ENCODE measurements around the gene RBM26. TPM values are rescaled to one million over a fixed set of nuclear protein-coding genes. Genes with fewer than 3 reads are reported as not detected.
A peak's percentile ranks its signal among the peaks of the same experiment; 100 is the strongest.

RBM26 gene
- total RNA-seq, 2 donors from 2014 or later = 62.5 to 69.2 TPM

GRCh38 chr13:79440958-79441528, 35.0 kb upstream of the RBM26 start:
- H3K27me3 Mint-ChIP-seq (ENCODE audit: low read depth) = no peaks in the 10 kb centered on the region
- no peaks in the 10 kb centered on the region for H3K36me3 Mint-ChIP-seq (ENCODE audit: insufficient read depth in 2 of 2)
- no peak overlapping the region for H3K27ac Mint-ChIP-seq
- peaks cover 13% of the 10 kb centered on the region for H3K4me1 Mint-ChIP-seq (ENCODE audit: low read depth)
- no peak for ATAC-seq (replicated peaks in 1 of 2)
- no peak for DNase-seq
- H3K9me3 Mint-ChIP-seq = no peaks in the 10 kb centered on the region
- no peak overlapping the region for H3K4me3 Mint-ChIP-seq

- Mint-ChIP-seq H3K9me3 (no peaks in the 10 kb centered on the region), H3K4me1 (ENCODE audit: low read depth) (peaks cover 15% of the 10 kb centered on the region), H3K4me3 (no peak overlapping the region), H3K27ac (no peak overlapping the region), H3K36me3 (ENCODE audit: insufficient read depth in 2 of 2) (no peaks in the 10 kb centered on the region), H3K27me3 (ENCODE audit: low read depth) (no peaks in the 10 kb centered on the region)
- no peak for DNase-seq
- no peak for ATAC-seq (replicated peaks in 1 of 2)
Observed at GRCh38 chr13:79439275-79439674, 33.2 kb upstream of the RBM26 start.

GRCh38 chr13:79435561-79435990, 29.5 kb upstream of the RBM26 start:
- Mint-ChIP-seq H3K4me3 (no peak overlapping the region), H3K27me3 (ENCODE audit: low read depth) (no peaks in the 10 kb centered on the region), H3K36me3 (ENCODE audit: insufficient read depth in 2 of 2) (peaks cover 0 to 1% of the 10 kb centered on the region in 2 donors), H3K4me1 (ENCODE audit: low read depth) (peaks cover 21% of the 10 kb centered on the region), H3K27ac (no peak overlapping the region), H3K9me3 (peaks cover 0 to 2% of the 10 kb centered on the region in 2 donors)
- no peak for ATAC-seq (replicated peaks in 1 of 2)
- no peak for DNase-seq

- peaks cover 0 to 1% of the 10 kb centered on the region in 2 donors for H3K36me3 Mint-ChIP-seq (ENCODE audit: insufficient read depth in 2 of 2)
- no peak overlapping the region for H3K27ac Mint-ChIP-seq
- ATAC-seq (replicated peaks in 1 of 2) (no peak), DNase-seq (no peak)
- no peaks in the 10 kb centered on the region for H3K27me3 Mint-ChIP-seq (ENCODE audit: low read depth)
- H3K4me3 Mint-ChIP-seq = no peak overlapping the region
- peaks cover 26% of the 10 kb centered on the region for H3K4me1 Mint-ChIP-seq (ENCODE audit: low read depth)
- peaks cover 0 to 2% of the 10 kb centered on the region in 2 donors for H3K9me3 Mint-ChIP-seq
Observed at GRCh38 chr13:79434556-79434955, 28.5 kb upstream of the RBM26 start.

- H3K4me1 Mint-ChIP-seq (ENCODE audit: low read depth) = peaks cover 41% of the 10 kb centered on the region
- no peak overlapping the region for H3K4me3 Mint-ChIP-seq
- no peak overlapping the region for H3K27ac Mint-ChIP-seq
- H3K36me3 Mint-ChIP-seq (ENCODE audit: insufficient read depth in 2 of 2) = peaks cover 0 to 1% of the 10 kb centered on the region in 2 donors
- peaks cover 0 to 2% of the 10 kb centered on the region in 2 donors for H3K9me3 Mint-ChIP-seq
- ATAC-seq (replicated peaks in 1 of 2) = no peak
- H3K27me3 Mint-ChIP-seq (ENCODE audit: low read depth) = no peaks in the 10 kb centered on the region
- DNase-seq = no peak
Observed at GRCh38 chr13:79432992-79433391, 26.9 kb upstream of the RBM26 start.

- ATAC-seq (replicated peaks in 1 of 2) = no peak
- H3K27me3 Mint-ChIP-seq (ENCODE audit: low read depth) = no peaks in the 10 kb centered on the region
- H3K4me3 Mint-ChIP-seq = no peak overlapping the region
- peaks cover 0 to 2% of the 10 kb centered on the region in 2 donors for H3K9me3 Mint-ChIP-seq
- peaks cover 0 to 1% of the 10 kb centered on the region in 2 donors for H3K36me3 Mint-ChIP-seq (ENCODE audit: insufficient read depth in 2 of 2)
- no peak for DNase-seq
- H3K4me1 Mint-ChIP-seq (ENCODE audit: low read depth) = peaks cover 47% of the 10 kb centered on the region
- no peak overlapping the region for H3K27ac Mint-ChIP-seq
Observed at GRCh38 chr13:79432086-79432485, 26.0 kb upstream of the RBM26 start.

- Mint-ChIP-seq H3K36me3 (ENCODE audit: insufficient read depth in 2 of 2) (peaks cover 0 to 1% of the 10 kb centered on the region in 2 donors), H3K27ac (no peak overlapping the region), H3K4me1 (ENCODE audit: low read depth) (peaks cover 45% of the 10 kb centered on the region), H3K9me3 (peaks cover 0 to 2% of the 10 kb centered on the region in 2 donors), H3K27me3 (ENCODE audit: low read depth) (no peaks in the 10 kb centered on the region), H3K4me3 (no peak overlapping the region)
- DNase-seq (no peak), ATAC-seq (replicated peaks in 1 of 2) (peak; percentile 33 to 45)
Observed at GRCh38 chr13:79429309-79429708, 23.3 kb upstream of the RBM26 start.

GRCh38 chr13:79427883-79428282, 21.8 kb upstream of the RBM26 start:
- Mint-ChIP-seq H3K4me3 (no peak overlapping the region), H3K9me3 (no peaks in the 10 kb centered on the region), H3K4me1 (ENCODE audit: low read depth) (peaks cover 35% of the 10 kb centered on the region), H3K36me3 (ENCODE audit: insufficient read depth in 2 of 2) (peaks cover 0 to 1% of the 10 kb centered on the region in 2 donors), H3K27me3 (ENCODE audit: low read depth) (no peaks in the 10 kb centered on the region), H3K27ac (peak overlapping the region; percentile 50)
- no peak for DNase-seq
- ATAC-seq (replicated peaks in 1 of 2) = no peak

GRCh38 chr13:79427265-79427664, 21.2 kb upstream of the RBM26 start:
- peaks cover 0 to 1% of the 10 kb centered on the region in 2 donors for H3K36me3 Mint-ChIP-seq (ENCODE audit: insufficient read depth in 2 of 2)
- no peak overlapping the region for H3K4me3 Mint-ChIP-seq
- DNase-seq (no peak), ATAC-seq (replicated peaks in 1 of 2) (no peak)
- H3K4me1 Mint-ChIP-seq (ENCODE audit: low read depth) = peaks cover 35% of the 10 kb centered on the region
- peak overlapping the region; percentile 60 for H3K27ac Mint-ChIP-seq
- H3K27me3 Mint-ChIP-seq (ENCODE audit: low read depth) = no peaks in the 10 kb centered on the region
- no peaks in the 10 kb centered on the region for H3K9me3 Mint-ChIP-seq

GRCh38 chr13:79423801-79424642, 18.0 kb upstream of the RBM26 start:
- no peak overlapping the region for H3K4me3 Mint-ChIP-seq
- no peaks in the 10 kb centered on the region for H3K36me3 Mint-ChIP-seq (ENCODE audit: insufficient read depth in 2 of 2)
- DNase-seq (no peak), ATAC-seq (replicated peaks in 1 of 2) (peak; percentile 29 to 50)
- no peak overlapping the region for H3K27ac Mint-ChIP-seq
- peaks cover 25% of the 10 kb centered on the region for H3K4me1 Mint-ChIP-seq (ENCODE audit: low read depth)
- no peaks in the 10 kb centered on the region for H3K9me3 Mint-ChIP-seq
- no peaks in the 10 kb centered on the region for H3K27me3 Mint-ChIP-seq (ENCODE audit: low read depth)

- Mint-ChIP-seq H3K27ac (no peak overlapping the region), H3K36me3 (ENCODE audit: insufficient read depth in 2 of 2) (no peaks in the 10 kb centered on the region), H3K9me3 (no peaks in the 10 kb centered on the region), H3K4me1 (ENCODE audit: low read depth) (peaks cover 18% of the 10 kb centered on the region), H3K27me3 (ENCODE audit: low read depth) (no peaks in the 10 kb centered on the region), H3K4me3 (no peak overlapping the region)
- DNase-seq = no peak
- ATAC-seq (replicated peaks in 1 of 2) = no peak
Observed at GRCh38 chr13:79423340-79423739, 17.3 kb upstream of the RBM26 start.

GRCh38 chr13:79419365-79419764, 13.3 kb upstream of the RBM26 start:
- Mint-ChIP-seq H3K4me3 (no peak overlapping the region), H3K27ac (no peak overlapping the region), H3K4me1 (ENCODE audit: low read depth) (no peaks in the 10 kb centered on the region), H3K27me3 (ENCODE audit: low read depth) (no peaks in the 10 kb centered on the region), H3K36me3 (ENCODE audit: insufficient read depth in 2 of 2) (peaks cover 0 to 4% of the 10 kb centered on the region in 2 donors), H3K9me3 (peaks cover 0 to 1% of the 10 kb centered on the region in 2 donors)
- no peak for DNase-seq
- no peak for ATAC-seq (replicated peaks in 1 of 2)

GRCh38 chr13:79417741-79418140, 11.7 kb upstream of the RBM26 start:
- H3K9me3 Mint-ChIP-seq = peaks cover 0 to 1% of the 10 kb centered on the region in 2 donors
- H3K4me1 Mint-ChIP-seq (ENCODE audit: low read depth) = peaks cover 5% of the 10 kb centered on the region
- no peaks in the 10 kb centered on the region for H3K27me3 Mint-ChIP-seq (ENCODE audit: low read depth)
- DNase-seq (no peak), ATAC-seq (replicated peaks in 1 of 2) (no peak)
- no peak overlapping the region for H3K4me3 Mint-ChIP-seq
- no peak overlapping the region for H3K27ac Mint-ChIP-seq
- H3K36me3 Mint-ChIP-seq (ENCODE audit: insufficient read depth in 2 of 2) = peaks cover 0 to 4% of the 10 kb centered on the region in 2 donors

All from activated T-cell treated with anti-CD3 and anti-CD28 coated beads, Interleukin-2, amount 50 U/mL, for 72 hours (primary cell).